CD14-positive monocyte (primary cell): ENCODE data around the gene AHNAK. TPM values are rescaled to one million over a fixed set of nuclear protein-coding genes. Genes with fewer than 3 reads are reported as not detected.

ENCODE experiments used
- DNase-seq, 3 donors: peaks; one replicate each; pipeline ENCODE4 v3.0.0-alpha.2; 2011 to 2022
- H2AFZ ChIP-seq: 2 replicates; pipeline ENCODE4 v1.6.0; 2012; ENCODE audit warnings: mild to moderate bottlenecking, low read depth, low read length, inconsistent platforms; ENCODE audit not compliant: insufficient read depth, poor library complexity, severe bottlenecking
- H3K27ac ChIP-seq, 2 donors: 1 replicate in 1 of 2; 2 replicates in 1 of 2; pipeline ENCODE4 v1.5.1; 2012 to 2013; ENCODE audit warnings: low read length in 2 of 2, control low read depth in 1 of 2, inconsistent platforms in 1 of 2, low read depth in 1 of 2, mild to moderate bottlenecking in 1 of 2
- H3K27me3 ChIP-seq, 2 donors: one replicate each; pipeline versions ENCODE4 v1.6.0 to v1.6.1; 2011 to 2013; ENCODE audit warnings: low read length in 2 of 2; ENCODE audit not compliant: control insufficient read depth in 2 of 2, insufficient read depth in 2 of 2
- H3K36me3 ChIP-seq, 2 donors: replicated peaks in 1 of 2; 1 replicate in 1 of 2; 2 replicates in 1 of 2; pipeline versions ENCODE4 v1.5.1 to v1.6.1; 2012 to 2013; ENCODE audit warnings: low read length in 2 of 2, control low read depth in 1 of 2, inconsistent platforms in 1 of 2, mild to moderate bottlenecking in 1 of 2; ENCODE audit not compliant: insufficient read depth in 2 of 2, control insufficient read depth in 1 of 2
- H3K4me1 ChIP-seq, 2 donors: 1 replicate in 1 of 2; 2 replicates in 1 of 2; pipeline versions ENCODE4 v1.5.1 to v1.6.1; 2012 to 2013; ENCODE audit warnings: low read length in 2 of 2, control low read depth in 1 of 2, inconsistent platforms in 1 of 2, mild to moderate bottlenecking in 1 of 2, moderate library complexity in 1 of 2; ENCODE audit not compliant: insufficient read depth in 2 of 2, control insufficient read depth in 1 of 2
- H3K4me2 ChIP-seq: replicated peaks from 2 replicates; pipeline ENCODE3; 2012; ENCODE audit warnings: low read length, moderate library complexity, mild to moderate bottlenecking; ENCODE audit not compliant: poor library complexity, severe bottlenecking; ENCODE audit errors: extremely low read depth
- H3K4me3 ChIP-seq, 3 experiments: fragments of 200-600 bp in 1 of 3; sonication (generic) in 1 of 3; replicated peaks in 1 of 3; 1 replicate in 2 of 3; 2 replicates in 1 of 3; pipeline ENCODE4 v1.5.1; 2011 to 2013; ENCODE audit warnings: low read length in 3 of 3, mild to moderate bottlenecking in 3 of 3, control low read depth in 2 of 3, low read depth in 2 of 3, inconsistent platforms in 1 of 3, moderate library complexity in 1 of 3
- H3K79me2 ChIP-seq: 2 replicates; pipeline ENCODE4 v1.6.0; 2012; ENCODE audit warnings: mild to moderate bottlenecking, control low read depth, inconsistent platforms, low read length, moderate library complexity; ENCODE audit not compliant: insufficient read depth
- H3K9ac ChIP-seq: 2 replicates; pipeline ENCODE4 v1.6.0; 2017; ENCODE audit warnings: low read length, mild to moderate bottlenecking; ENCODE audit not compliant: insufficient read depth, poor library complexity, severe bottlenecking
- H3K9me3 ChIP-seq, 2 donors: replicated peaks in 1 of 2; 1 replicate in 1 of 2; 2 replicates in 1 of 2; pipeline versions ENCODE4 v1.5.1 to v1.6.1; 2012 to 2013; ENCODE audit warnings: low read length in 2 of 2, control low read depth in 1 of 2; ENCODE audit not compliant: control insufficient read depth in 1 of 2, insufficient read depth in 1 of 2
- H4K20me1 ChIP-seq: 2 replicates; pipeline ENCODE4 v1.6.0; 2012; ENCODE audit warnings: mild to moderate bottlenecking, low read length, control low read depth, moderate library complexity; ENCODE audit not compliant: insufficient read depth
- H3K27ac Mint-ChIP-seq, 7 donors: one replicate each; pipeline ENCODE4 v1.8.0; 2020; ENCODE audit warnings: mild to moderate bottlenecking in 7 of 7, mixed read lengths in 7 of 7, moderate library complexity in 6 of 7, inconsistent platforms in 2 of 7
- H3K27me3 Mint-ChIP-seq, 3 donors: one replicate each; pipeline ENCODE4 v1.8.0; 2021 to 2022; ENCODE audit warnings: low read depth in 3 of 3, mild to moderate bottlenecking in 3 of 3, mixed read lengths in 3 of 3, moderate library complexity in 3 of 3, inconsistent platforms in 1 of 3
- H3K36me3 Mint-ChIP-seq, 2 donors: one replicate each; pipeline ENCODE4 v1.8.0; 2020; ENCODE audit warnings: mixed read lengths in 2 of 2, inconsistent platforms in 1 of 2, mild to moderate bottlenecking in 1 of 2
- H3K4me1 Mint-ChIP-seq: one replicate; pipeline ENCODE4 v1.8.0; 2020; ENCODE audit warnings: mild to moderate bottlenecking, mixed read lengths
- H3K4me3 Mint-ChIP-seq, 2 donors: one replicate each; pipeline ENCODE4 v1.8.0; 2020; ENCODE audit warnings: mild to moderate bottlenecking in 2 of 2, mixed read lengths in 2 of 2, moderate library complexity in 1 of 2
- H3K9me3 Mint-ChIP-seq, 7 donors: one replicate each; pipeline ENCODE4 v1.8.0; 2020 to 2022; ENCODE audit warnings: mixed read lengths in 7 of 7, mild to moderate bottlenecking in 6 of 7, moderate library complexity in 6 of 7, inconsistent platforms in 2 of 7
- WGBS: methylation state at CpG from one replicate; pipeline ENCODE4 v1.1.5; 2013; ENCODE audit warnings: missing lambda C conversion rate; ENCODE audit not compliant: insufficient coverage; 5-methylcytosine and 5-hydroxymethylcytosine counted together
- intact Hi-C, 2 donors: fragments of 100-400 bp; cut with micrococcal nuclease; formaldehyde crosslinking; loops; one replicate each; pipeline versions ENCODE4 v1.15.0 to v1.15.1; 2023
- polyA plus RNA-seq, 3 donors: library from polyadenylated mRNA; depleted of rRNA in 1 of 3; unstranded in 2 of 3; stranded (reverse) in 1 of 3; fragments of 300-500 nt in 2 of 3; fragments of >200 nt in 1 of 3; fragmentation: Illumina TruSeq in 2 of 3; gene quantifications; 1 replicate in 2 of 3; 2 replicates in 1 of 3; pipeline ENCODE4 v1.2.3, GENCODE V29; 2012 to 2021
- TF ChIP-seq, protein P1 (sequence below): fragments of 200-600 bp; IDR thresholded peaks from one replicate; pipeline ENCODE4 v1.8.0; 2022; ENCODE audit warnings: antibody characterized with exemption, mild to moderate bottlenecking

AHNAK gene
- polyA plus RNA-seq, 3 donors, result 80.0 to 201 (median 103) TPM

DNA sequence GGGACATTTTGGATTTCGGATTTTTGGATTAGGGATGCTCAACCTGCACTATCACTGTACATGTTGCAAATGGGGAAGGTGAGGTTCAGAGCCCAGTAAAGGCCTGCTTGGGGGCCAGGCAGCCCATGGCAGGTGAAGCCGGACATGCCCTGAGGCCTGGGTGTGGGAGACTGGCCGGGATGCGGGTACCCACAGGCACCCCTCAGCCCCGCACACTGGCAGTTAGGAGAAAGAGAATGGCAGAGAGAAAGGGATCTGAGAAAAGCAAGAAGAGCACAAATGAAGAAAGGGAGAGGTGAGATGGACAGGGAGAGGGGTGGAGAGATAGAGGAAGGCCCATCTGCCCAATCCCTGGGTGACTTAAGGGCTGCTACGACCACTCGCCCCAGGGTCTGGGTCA is 75.0 kb downstream of the AHNAK start:
- H3K27ac ChIP-seq, result no peak overlapping the region
- Mint-ChIP-seq H3K4me3 (no peak overlapping the region), H3K36me3 (no peaks in the 10 kb centered on the region), H3K27me3 (no peaks in the 10 kb centered on the region), H3K4me1 (peaks cover 9% of the 10 kb centered on the region), H3K27ac (peak overlapping the region in 1 of 7 donors; percentile 23), H3K9me3 (no peaks in the 10 kb centered on the region)
- no peak for DNase-seq
- no peak overlapping the region for H3K4me3 ChIP-seq
- no peak overlapping the region for H2AFZ ChIP-seq
- no peaks in the 10 kb centered on the region for H3K27me3 ChIP-seq
- no peaks in the 10 kb centered on the region for H3K36me3 ChIP-seq
- WGBS, result over 99% methylated on average over 7 of the region's 7 CpGs
- peaks cover 5 to 7% of the 10 kb centered on the region in 2 donors for H3K4me1 ChIP-seq
- H3K9me3 ChIP-seq, result no peaks in the 10 kb centered on the region
- H3K9ac ChIP-seq, result no peak overlapping the region
- TF ChIP-seq, protein P1, sequence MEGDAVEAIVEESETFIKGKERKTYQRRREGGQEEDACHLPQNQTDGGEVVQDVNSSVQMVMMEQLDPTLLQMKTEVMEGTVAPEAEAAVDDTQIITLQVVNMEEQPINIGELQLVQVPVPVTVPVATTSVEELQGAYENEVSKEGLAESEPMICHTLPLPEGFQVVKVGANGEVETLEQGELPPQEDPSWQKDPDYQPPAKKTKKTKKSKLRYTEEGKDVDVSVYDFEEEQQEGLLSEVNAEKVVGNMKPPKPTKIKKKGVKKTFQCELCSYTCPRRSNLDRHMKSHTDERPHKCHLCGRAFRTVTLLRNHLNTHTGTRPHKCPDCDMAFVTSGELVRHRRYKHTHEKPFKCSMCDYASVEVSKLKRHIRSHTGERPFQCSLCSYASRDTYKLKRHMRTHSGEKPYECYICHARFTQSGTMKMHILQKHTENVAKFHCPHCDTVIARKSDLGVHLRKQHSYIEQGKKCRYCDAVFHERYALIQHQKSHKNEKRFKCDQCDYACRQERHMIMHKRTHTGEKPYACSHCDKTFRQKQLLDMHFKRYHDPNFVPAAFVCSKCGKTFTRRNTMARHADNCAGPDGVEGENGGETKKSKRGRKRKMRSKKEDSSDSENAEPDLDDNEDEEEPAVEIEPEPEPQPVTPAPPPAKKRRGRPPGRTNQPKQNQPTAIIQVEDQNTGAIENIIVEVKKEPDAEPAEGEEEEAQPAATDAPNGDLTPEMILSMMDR, result no peak
- no peak overlapping the region for H3K4me2 ChIP-seq
- H3K79me2 ChIP-seq, result no peaks in the 10 kb centered on the region
- H4K20me1 ChIP-seq, result no peaks in the 10 kb centered on the region
- intact Hi-C loops, result no loop called here

GRCh38 chr11:62468577-62468976 is 78.0 kb downstream of the AHNAK start:
- H3K27me3 ChIP-seq, result no peaks in the 10 kb centered on the region
- TF ChIP-seq, protein P1, result no peak
- Mint-ChIP-seq H3K9me3 (no peaks in the 10 kb centered on the region), H3K4me1 (peaks cover 11% of the 10 kb centered on the region), H3K36me3 (peaks cover 0 to 2% of the 10 kb centered on the region in 2 donors), H3K27ac (no peak overlapping the region), H3K27me3 (no peaks in the 10 kb centered on the region), H3K4me3 (no peak overlapping the region)
- H3K9ac ChIP-seq, result no peak overlapping the region
- H3K4me2 ChIP-seq, result no peak overlapping the region
- H3K36me3 ChIP-seq, result no peaks in the 10 kb centered on the region
- no peak for DNase-seq
- no peaks in the 10 kb centered on the region for H3K9me3 ChIP-seq
- H4K20me1 ChIP-seq, result no peaks in the 10 kb centered on the region
- 100% methylated on average over 2 of the region's 2 CpGs for WGBS
- H2AFZ ChIP-seq, result no peak overlapping the region
- no peak overlapping the region for H3K4me3 ChIP-seq
- no peaks in the 10 kb centered on the region for H3K79me2 ChIP-seq
- peaks cover 5 to 9% of the 10 kb centered on the region in 2 donors for H3K4me1 ChIP-seq
- intact Hi-C loops, result no loop called here
- no peak overlapping the region for H3K27ac ChIP-seq
